MG63 (cell line): ENCODE results near the gene ZNF878. TPM values are rescaled to one million over a fixed set of nuclear protein-coding genes. Genes with fewer than 3 reads are reported as not detected.
A peak's percentile ranks its signal among the peaks of the same experiment; 100 is the strongest.
"Not testable (repeated sequence)": the region's sequence is repeated elsewhere in the genome, so short reads cannot be mapped to it uniquely, and the experiment has no call there.

Experiments used
- DNase-seq: peaks from one replicate; pipeline ENCODE4 v3.0.0-alpha.2; 2020
- H3K27me3 ChIP-seq: fragments of 250-450 bp; sonication (Bioruptor Pico); 2 replicates; pipeline ENCODE4 v1.5.1; 2020; ENCODE audit warnings: mild to moderate bottlenecking, moderate library complexity
- H3K36me3 ChIP-seq: fragments of 250-450 bp; sonication (Bioruptor Pico); 2 replicates; pipeline ENCODE4 v1.5.1; 2020; ENCODE audit warnings: mild to moderate bottlenecking, moderate library complexity
- H3K4me3 ChIP-seq: fragments of 250-450 bp; sonication (Bioruptor Pico); 2 replicates; pipeline ENCODE4 v1.5.1; 2020; ENCODE audit warnings: mild to moderate bottlenecking, moderate library complexity
- H3K9me3 ChIP-seq: fragments of 250-450 bp; sonication (Bioruptor Pico); 2 replicates; pipeline ENCODE4 v1.5.1; 2020; ENCODE audit warnings: mild to moderate bottlenecking, moderate library complexity
- total RNA-seq: library from RNA; depleted of rRNA; stranded (reverse); fragments of >200 nt; shearing (Covaris generic); gene quantifications from 2 replicates; pipeline ENCODE4 v1.2.3, GENCODE V29; 2014; ENCODE audit warnings: low replicate concordance; rRNA removed

The ZNF878 gene
- total RNA-seq: 0.13 and 1.1 TPM in 2 replicates

DNA sequence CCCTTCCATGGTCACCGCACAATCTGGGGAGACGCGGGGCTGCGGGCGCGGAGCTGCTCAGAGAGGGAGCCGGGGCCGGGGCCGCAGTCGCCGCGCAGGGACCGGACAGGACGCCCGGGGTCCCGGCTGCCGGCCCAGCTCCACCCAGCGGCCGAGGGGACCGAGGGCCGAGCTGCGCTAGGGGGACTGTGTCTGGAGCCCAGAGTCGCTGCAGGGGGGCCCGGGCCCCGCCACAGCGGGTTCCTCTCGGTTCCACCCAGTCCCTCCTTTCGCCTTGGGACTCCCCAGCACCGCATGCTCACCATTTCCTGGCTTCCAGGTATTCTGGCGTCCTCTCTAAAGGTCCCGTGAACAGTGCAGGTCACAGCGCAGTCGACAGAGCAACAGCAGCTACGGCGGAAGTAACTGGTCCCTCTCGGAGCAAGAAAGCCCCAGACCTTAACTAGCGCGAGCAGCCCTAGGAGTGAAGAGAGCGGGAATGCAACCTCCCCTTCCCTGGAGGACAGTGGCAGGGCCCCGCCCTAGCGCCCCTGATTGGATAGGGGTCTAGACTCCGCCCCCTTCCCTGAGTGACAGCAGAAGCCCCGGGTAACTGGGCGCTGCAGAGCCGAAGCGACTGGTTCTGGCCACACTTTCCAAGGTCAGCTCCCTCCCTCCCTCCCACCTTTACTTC, at the start of gene ZNF878:
ZNF878 (minus strand) TSS at position 465 of the 673 bp plus-strand sequence; CDS start at position 305, 160 bp downstream.
- peaks cover 14% of the 10 kb centered on the region for H3K9me3 ChIP-seq
- peak within 1 kb of the TSS; percentile 61 for H3K4me3 ChIP-seq
- no peaks in the 10 kb centered on the region for H3K36me3 ChIP-seq
- DNase-seq: peak; percentile 94
- H3K27me3 ChIP-seq: no peaks in the 10 kb centered on the region

DNA sequence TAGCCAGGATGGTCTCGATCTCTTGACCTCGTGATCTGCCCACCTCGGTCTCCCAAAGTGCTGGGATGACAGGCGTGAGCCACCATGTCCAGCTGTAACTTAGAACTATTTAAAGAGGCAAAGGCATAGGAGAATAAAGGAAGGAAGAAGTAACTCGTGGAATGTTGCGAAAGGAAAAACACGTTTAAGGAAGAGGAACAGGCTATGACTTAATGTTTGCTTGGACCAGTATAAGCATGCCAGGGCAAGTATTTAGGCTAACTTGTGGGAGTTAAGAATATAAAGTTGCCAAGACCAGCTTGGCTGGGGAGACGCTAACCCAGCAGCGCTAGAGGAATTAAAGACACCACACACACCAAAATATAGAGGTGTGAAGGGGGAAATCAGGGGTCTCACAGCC, 45.3 kb upstream of the ZNF878 start:
- Histone ChIP-seq H3K9me3 (peaks cover 32% of the 10 kb centered on the region), H3K27me3 (no peaks in the 10 kb centered on the region), H3K4me3 (no peak overlapping the region), H3K36me3 (no peaks in the 10 kb centered on the region; the same call in 1 of the 2 replicates)
- DNase-seq: no peak

DNA sequence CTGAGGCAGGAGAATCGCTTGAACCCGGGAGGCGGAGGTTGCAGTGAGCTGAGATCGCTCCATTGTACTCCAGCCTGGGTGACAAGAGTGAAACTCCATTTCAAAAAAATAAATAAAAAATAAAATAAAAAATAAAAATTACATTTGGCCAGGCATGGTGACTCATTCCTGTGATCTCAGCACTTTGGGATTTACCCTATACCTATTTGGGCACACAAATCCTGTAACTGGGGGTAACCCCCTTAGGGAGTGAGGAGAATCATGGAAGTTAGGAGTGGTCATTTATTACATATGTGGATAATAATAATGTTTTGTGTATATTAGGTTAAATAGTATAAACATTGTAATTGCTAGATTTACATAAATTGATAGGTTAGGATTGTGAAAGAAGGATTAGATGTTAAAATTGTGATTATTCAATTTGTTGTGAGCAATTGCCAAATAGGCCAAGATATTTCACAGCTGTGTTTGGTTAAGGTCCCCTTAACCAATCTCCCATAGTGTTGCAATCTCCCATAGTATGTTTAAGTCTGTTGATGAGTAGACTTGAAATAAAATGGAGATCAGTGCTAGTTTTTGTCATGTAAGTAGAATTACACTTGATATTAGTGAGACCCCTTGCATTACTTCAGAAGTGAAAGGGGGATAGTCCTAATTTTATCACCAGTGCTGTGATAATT, 42.5 kb upstream of the ZNF878 start:
- no peak for DNase-seq
- Histone ChIP-seq H3K4me3 (no peak overlapping the region), H3K27me3 (no peaks in the 10 kb centered on the region), H3K9me3 (peaks cover 33% of the 10 kb centered on the region), H3K36me3 (no peaks in the 10 kb centered on the region; the same call in 1 of the 2 replicates)

DNA sequence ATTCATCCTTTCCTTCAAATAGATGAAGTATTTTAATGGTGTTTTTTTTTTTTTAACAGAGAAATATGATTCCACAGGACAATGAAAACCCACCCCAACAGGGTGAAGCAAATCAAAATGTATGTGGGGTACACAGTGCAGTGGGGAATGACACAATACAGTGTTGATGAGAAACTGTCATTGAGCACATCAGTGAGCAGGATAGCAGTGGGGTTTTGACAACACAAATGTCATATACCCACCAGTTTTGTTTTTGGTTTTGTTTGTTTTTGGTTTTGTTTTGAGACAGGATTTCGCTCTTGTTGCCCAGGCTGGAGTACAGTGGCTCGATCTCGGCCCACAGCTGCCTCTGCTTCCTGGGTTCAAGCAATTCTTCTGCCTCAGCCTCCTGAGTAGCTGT, 41.0 kb upstream of the ZNF878 start:
- Histone ChIP-seq H3K9me3 (peaks cover 24% of the 10 kb centered on the region), H3K4me3 (no peak overlapping the region), H3K27me3 (no peaks in the 10 kb centered on the region), H3K36me3 (no peaks in the 10 kb centered on the region; the same call in 1 of the 2 replicates)
- no peak for DNase-seq

DNA sequence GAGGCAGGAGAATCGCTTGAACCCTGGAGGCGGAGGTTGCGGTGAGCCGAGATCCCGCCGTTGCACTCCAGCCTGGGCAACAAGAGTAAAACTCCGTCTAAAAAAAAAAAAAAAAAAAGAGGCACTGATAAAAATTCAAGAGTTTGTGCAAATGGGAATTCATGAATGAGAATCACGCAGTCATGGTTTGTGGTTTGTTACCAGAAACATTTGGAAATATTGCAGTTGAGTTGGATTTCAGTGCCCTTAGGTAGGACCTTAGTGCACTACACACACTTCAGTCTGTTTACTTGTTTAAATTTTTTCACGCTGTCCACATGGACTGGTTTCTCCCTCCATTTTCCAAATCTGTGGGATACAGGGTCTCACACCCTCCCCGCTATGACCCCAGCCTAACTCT, 40.2 kb upstream of the ZNF878 start:
- DNase-seq: no peak
- Histone ChIP-seq H3K36me3 (no peaks in the 10 kb centered on the region; the same call in 1 of the 2 replicates), H3K4me3 (peak overlapping the region; percentile 57), H3K9me3 (peaks cover 21% of the 10 kb centered on the region), H3K27me3 (no peaks in the 10 kb centered on the region)

DNA sequence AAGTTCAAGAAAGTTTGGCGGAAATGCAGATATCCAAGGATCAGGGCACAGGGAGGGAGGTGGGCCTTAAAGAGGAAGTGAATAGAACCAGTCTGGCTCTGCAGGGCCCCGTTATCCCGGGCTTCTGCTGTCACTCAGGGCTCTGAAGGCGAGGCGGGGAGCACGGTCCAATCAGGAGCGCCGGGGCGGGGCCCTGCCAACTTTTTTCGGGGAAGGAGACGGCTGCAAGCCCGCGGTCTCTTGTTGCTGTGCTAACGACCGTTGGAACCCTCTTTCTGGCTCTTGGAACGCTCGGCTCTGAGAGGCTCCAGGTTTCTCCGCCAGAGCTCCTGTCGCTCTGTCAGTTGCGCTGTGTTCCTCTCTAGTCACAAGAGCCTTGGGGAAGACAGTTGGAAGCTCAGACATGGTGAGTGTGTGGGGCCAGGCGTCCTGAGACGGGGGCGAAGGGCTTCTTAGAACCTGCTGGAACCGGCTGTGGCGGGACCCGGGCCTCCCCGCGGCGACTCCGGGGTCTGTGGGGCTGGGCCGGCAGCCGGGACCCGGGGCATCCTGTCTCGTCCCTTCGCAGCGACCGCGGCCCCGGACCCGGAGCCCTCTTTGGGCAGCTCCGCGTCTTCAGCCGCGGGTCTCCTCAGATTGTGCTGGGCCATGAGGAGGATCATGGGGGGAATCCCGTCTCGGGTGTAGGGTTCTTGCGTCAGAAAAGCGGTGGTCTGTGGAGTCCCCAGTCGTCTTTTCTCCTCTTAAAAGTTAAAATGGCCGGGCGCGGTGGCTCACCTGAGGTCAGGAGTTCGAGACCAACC, 39.5 kb upstream of the ZNF878 start:
- H3K9me3 ChIP-seq: peaks cover 22% of the 10 kb centered on the region
- no peaks in the 10 kb centered on the region for H3K27me3 ChIP-seq
- H3K36me3 ChIP-seq: no peaks in the 10 kb centered on the region; the same call in 1 of the 2 replicates
- H3K4me3 ChIP-seq: peak overlapping the region; percentile 57
- DNase-seq: peak; percentile 88

DNA sequence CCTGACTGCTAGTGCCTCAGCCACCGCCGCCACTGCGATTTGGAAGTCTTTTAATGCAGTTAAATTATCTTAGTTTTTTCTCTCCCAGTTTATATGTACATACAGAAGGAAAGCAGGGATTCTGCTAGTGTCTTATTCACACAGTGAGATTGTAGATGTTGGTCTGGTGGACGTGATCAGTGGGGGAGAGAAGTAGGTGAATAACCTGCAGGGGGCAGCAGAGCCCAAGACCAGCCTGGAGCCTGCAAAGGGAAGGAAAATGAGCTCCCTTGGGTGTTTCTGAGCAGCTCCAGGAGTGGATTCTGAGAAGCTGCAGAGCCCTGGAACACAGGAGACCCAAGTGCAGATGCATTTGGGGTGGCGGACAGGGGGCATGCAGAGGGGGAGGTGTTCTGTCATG, 38.0 kb upstream of the ZNF878 start:
- Histone ChIP-seq H3K36me3 (no peaks in the 10 kb centered on the region; the same call in 1 of the 2 replicates), H3K4me3 (no peak overlapping the region), H3K27me3 (no peaks in the 10 kb centered on the region), H3K9me3 (peaks cover 31% of the 10 kb centered on the region)
- peak; percentile 47 for DNase-seq

DNA sequence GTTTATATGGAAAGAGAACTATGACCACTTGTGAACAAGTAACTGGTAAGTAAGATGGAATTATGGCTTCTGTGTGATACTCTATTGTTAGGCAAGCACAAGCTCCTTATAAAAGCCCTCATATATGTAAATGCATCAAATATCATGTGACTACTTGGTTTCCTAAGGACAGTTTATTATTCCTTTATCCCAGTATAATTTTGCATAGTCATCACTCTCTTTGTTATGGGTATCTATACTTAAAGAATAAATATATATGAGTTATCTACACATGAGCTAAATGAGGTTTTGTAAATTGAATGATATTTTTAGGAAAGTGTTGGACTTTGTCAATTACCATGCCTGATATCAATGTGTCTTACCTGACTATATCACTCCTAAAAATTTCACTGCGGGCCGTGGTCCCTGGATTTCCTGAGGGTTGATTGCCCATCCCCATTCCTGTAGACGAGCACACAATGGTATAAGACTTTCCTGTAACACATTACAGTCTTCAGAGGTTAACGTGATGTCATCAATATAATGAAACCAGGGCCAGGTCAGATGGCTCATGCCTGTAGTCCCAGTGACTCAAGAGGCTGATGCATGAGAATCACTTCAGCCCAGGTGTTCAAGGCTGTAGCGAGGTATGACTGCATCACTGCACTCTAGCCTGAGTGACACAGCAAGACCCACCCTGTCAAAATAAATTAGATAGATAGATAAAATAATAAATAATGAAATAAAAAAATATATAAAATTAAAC, 32.5 kb upstream of the ZNF878 start:
- H3K27me3 ChIP-seq: no peaks in the 10 kb centered on the region
- H3K4me3 ChIP-seq: no peak overlapping the region
- H3K9me3 ChIP-seq: peaks cover 24% of the 10 kb centered on the region
- no peak for DNase-seq
- H3K36me3 ChIP-seq: no peaks in the 10 kb centered on the region

DNA sequence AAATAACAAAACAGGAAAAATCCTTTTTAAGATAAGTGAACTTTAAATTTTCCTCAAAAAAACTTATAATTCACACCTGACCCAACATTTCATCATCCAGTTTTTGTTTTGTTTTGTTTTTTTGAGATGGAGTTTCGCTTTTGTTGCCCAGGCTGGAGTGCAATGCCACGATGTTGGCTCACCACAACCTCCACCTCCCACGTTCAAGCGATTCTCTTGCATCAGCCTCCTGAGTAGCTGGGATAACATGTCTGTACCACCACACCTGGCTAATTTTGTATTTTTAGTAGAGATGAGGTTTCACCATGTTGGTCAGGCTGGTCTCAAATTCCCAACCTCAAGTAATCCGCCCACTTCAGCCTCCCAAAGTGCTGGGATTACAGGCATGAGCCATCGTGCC, 30.6 kb upstream of the ZNF878 start:
- peaks cover 39% of the 10 kb centered on the region for H3K9me3 ChIP-seq
- DNase-seq, H3K27me3 ChIP-seq, H3K4me3 ChIP-seq, H3K36me3 ChIP-seq: not testable (repeated sequence)

DNA sequence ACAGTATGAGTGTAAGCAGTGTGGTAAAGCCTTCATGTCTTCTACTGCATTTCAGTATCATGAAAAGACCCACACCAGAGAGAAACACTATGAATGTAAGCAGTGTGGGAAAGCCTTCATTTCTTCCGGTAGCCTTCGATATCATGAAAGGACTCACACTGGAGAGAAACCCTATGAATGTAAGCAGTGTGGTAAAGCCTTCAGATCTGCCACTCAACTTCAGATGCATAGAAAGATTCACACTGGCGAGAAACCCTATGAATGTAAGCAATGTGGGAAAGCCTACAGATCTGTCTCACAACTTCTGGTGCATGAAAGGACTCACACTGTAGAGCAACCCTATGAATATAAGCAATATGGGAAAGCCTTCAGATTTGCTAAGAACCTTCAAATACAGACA, 24.6 kb upstream of the ZNF878 start:
- DNase-seq: no peak
- Histone ChIP-seq H3K4me3 (no peak overlapping the region), H3K27me3 (no peaks in the 10 kb centered on the region), H3K36me3 (peaks cover 17% of the 10 kb centered on the region), H3K9me3 (peaks cover 71% of the 10 kb centered on the region)

DNA sequence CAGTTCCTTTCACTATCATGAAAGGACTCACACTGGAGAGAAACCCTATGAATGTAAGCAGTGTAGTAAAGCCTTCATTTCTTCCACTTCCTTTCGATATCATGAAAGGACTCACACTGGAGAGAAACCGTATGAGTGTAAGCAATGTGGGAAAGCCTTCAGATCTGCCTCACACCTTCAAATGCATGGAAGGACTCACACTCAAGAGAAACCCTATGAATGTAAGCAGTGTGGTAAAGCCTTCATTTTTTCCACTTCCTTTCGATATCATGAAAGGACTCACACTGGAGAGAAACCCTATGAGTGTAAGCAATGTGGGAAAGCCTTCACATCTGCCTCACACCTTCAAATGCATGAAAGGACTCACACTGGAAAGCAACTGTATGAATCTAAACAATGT, 23.6 kb upstream of the ZNF878 start:
- H3K36me3 ChIP-seq: peaks cover 17% of the 10 kb centered on the region
- H3K9me3 ChIP-seq: peaks cover 74% of the 10 kb centered on the region
- DNase-seq, H3K27me3 ChIP-seq, H3K4me3 ChIP-seq: not testable (repeated sequence)

DNA sequence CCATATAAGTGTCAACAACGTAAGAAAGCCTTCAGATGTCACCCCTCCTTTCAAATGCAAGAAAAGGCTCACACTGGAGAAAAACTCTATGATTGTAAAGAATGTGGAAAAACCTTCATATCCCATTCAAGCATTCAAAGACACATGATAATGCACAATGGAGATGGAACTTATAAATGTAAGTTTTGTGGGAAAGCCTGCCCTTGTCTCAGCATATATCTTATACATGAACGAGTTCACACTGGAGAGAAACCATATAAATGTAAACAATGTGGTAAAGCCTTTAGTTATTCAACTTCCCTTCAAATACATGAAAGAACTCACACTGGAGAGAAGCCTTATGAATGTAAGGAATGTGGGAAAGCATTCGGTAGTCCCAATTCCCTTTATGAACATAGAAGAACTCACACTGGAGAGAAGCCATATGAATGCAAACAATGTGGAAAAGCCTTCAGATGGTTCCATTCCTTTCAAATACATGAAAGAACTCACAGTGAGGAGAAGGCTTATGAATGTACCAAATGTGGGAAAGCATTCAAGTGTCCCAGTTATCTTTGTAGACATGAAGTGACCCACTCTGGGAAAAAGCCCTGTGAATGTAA, 22.9 kb upstream of the ZNF878 start:
- DNase-seq: no peak
- Histone ChIP-seq H3K27me3 (no peaks in the 10 kb centered on the region), H3K36me3 (peaks cover 17% of the 10 kb centered on the region), H3K4me3 (no peak overlapping the region), H3K9me3 (peaks cover 78% of the 10 kb centered on the region)

DNA sequence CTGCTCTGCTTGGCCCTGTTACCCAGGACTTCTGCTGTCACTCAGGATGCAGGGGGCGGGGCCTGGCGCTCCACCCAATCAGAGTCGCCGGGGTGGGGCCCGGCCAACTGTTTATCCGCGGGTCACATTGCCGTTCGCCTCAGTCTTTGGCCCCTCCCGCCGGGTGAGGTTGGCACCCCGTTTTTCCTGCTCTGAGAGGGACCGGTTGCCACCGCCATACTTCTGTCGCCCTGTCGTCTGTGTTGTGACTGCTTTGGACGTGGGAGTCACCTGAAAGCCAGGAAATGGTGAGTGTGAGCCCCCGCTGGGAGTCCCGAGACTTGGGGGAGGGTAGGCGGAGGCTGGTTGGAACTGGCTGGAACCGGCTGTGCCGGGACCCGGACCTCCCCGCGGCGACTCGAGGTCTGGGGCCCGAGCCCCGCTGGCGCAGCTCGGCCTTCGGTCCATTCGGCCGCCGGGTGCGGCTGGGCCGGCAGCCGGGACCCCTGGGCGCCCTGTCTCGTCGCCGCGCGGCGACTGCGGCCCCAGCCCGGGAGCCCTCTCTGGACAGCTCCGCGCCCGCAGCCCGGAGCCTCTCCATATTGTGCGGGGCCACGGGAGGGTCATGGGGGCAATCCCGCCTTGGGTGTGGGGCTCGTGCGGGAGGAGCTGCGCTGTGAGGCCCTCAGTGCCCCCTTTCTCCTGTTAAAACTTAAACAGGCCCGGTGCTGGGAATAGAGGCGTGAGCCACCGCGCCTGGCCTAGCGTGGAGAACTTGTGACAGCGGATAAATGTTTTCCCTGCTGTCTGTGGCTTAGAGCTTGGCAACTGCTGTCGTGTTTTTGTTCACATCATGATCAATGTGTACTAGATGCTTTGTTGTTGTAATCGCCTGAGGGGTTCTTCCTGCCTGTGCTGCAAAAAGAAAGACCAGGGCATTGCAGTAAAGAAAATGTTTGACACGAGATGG, 12.1 kb upstream of the ZNF878 start, which contains the start of gene ZNF844:
ZNF844 (plus strand) TSS at position 142 of the 949 bp plus-strand sequence; CDS start at position 285, 143 bp downstream.
- no peaks in the 10 kb centered on the region; the same call in 1 of the 2 replicates for H3K36me3 ChIP-seq
- H3K4me3 ChIP-seq: peak within 1 kb of the TSS; percentile 58
- H3K27me3 ChIP-seq: no peaks in the 10 kb centered on the region
- DNase-seq: peak; percentile 86
- H3K9me3 ChIP-seq: peaks cover 37% of the 10 kb centered on the region

DNA sequence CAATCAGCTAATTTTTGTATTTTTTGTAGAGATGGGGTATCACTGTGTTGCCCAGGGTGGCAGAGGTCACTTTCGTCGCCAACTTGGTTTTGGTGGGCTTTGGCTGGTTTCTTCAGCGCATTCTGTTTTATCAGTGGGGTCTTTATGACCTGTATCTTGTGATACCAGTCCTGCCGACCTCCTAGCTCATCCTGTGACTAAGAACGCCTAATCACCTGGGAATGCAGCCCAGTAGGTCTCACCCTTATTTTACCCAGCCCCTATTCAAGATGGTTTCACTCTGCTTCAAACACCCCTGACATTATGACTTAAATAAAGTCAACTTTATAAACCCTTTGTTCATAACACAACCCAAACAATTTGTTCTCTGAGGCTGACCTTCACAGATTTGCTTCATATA, 3.0 kb upstream of the ZNF878 start:
- DNase-seq: no peak
- Histone ChIP-seq H3K9me3 (peaks cover 8% of the 10 kb centered on the region), H3K27me3 (no peaks in the 10 kb centered on the region), H3K4me3 (no peak overlapping the region), H3K36me3 (no peaks in the 10 kb centered on the region)

DNA sequence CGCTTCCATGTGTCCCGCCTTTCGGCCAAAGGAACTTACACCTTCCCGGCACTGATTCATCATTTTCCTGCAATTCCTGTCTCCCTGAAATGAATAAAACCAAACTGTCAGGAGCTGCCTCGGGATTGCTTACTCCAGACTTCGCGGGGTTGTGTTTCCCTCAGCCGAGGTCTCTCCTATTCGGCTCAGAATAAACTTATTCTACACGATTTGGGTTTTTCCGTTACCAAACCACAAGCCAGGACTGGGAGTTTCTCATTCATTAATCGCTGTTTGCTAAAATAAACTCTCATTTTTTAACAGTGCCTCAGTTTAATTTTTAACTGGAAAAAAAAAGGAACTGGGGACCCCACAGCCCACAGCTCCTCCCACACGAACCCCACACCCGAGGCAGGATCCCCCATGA, 667 bp downstream of the ZNF878 start:
- Histone ChIP-seq H3K36me3 (no peaks in the 10 kb centered on the region), H3K27me3 (no peaks in the 10 kb centered on the region), H3K4me3 (peak overlapping the region; percentile 61), H3K9me3 (peaks cover 17% of the 10 kb centered on the region)
- DNase-seq: no peak
